Stimulated activated naive B cell treated with anti-CD40 and anti-IgM and Interleukin-4, amounts not matched to agents 10 μg/mL and 1 μg/mL and 100 μg/mL, for 72 hours (primary cell): ENCODE data around the gene NCR3LG1.

Experiments used
- ATAC-seq, 2 donors: fragments of 150-1000 bp; cut with Tn5 transposase; replicated peaks; 2 replicates each; pipeline ENCODE4 v1.10.0; 2021; ENCODE audit warnings: moderate library complexity in 1 of 2
- DNase-seq: peaks from one replicate; pipeline ENCODE4 v3.0.0; 2021
- H3K27ac Mint-ChIP-seq: one replicate; pipeline ENCODE4 v1.8.0; 2022; ENCODE audit warnings: mild to moderate bottlenecking, mixed read lengths
- H3K27me3 Mint-ChIP-seq, 2 donors: one replicate each; pipeline ENCODE4 v1.8.0; 2022; ENCODE audit warnings: mixed read lengths in 2 of 2
- H3K36me3 Mint-ChIP-seq, 2 donors: one replicate each; pipeline ENCODE4 v1.8.0; 2022; ENCODE audit warnings: mixed read lengths in 2 of 2, mild to moderate bottlenecking in 1 of 2
- H3K4me1 Mint-ChIP-seq, 2 donors: one replicate each; pipeline ENCODE4 v1.8.0; 2022; ENCODE audit warnings: mixed read lengths in 2 of 2, mild to moderate bottlenecking in 1 of 2
- H3K4me3 Mint-ChIP-seq, 2 donors: one replicate each; pipeline ENCODE4 v1.8.0; 2022; ENCODE audit warnings: mild to moderate bottlenecking in 2 of 2, mixed read lengths in 2 of 2, moderate library complexity in 1 of 2
- H3K9me3 Mint-ChIP-seq, 2 donors: one replicate each; pipeline ENCODE4 v1.8.0; 2022; ENCODE audit warnings: mixed read lengths in 2 of 2, mild to moderate bottlenecking in 1 of 2

The NCR3LG1 gene

GRCh38 chr11:17392872-17393271 lies 41.3 kb downstream of the NCR3LG1 start:
- no peak for DNase-seq
- peaks cover 6 to 21% of the 10 kb centered on the region in 2 donors for H3K27me3 Mint-ChIP-seq

GRCh38 chr11:17393472-17393871 lies 41.9 kb downstream of the NCR3LG1 start:
- no peak overlapping the region for H3K27ac Mint-ChIP-seq
- H3K4me1 Mint-ChIP-seq = peaks cover 17 to 33% of the 10 kb centered on the region in 2 donors
- peaks cover 5 to 22% of the 10 kb centered on the region in 2 donors for H3K27me3 Mint-ChIP-seq
- no peak overlapping the region for H3K4me3 Mint-ChIP-seq
- H3K36me3 Mint-ChIP-seq = no peaks in the 10 kb centered on the region
- no peaks in the 10 kb centered on the region for H3K9me3 Mint-ChIP-seq
- ATAC-seq = no peak
- no peak for DNase-seq

More at GRCh38 chr11:17392872-17393271, 41.3 kb downstream of the NCR3LG1 start:
- Mint-ChIP-seq H3K9me3 (no peaks in the 10 kb centered on the region), H3K36me3 (no peaks in the 10 kb centered on the region), H3K4me1 (peaks cover 18 to 39% of the 10 kb centered on the region in 2 donors), H3K4me3 (no peak overlapping the region), H3K27ac (no peak overlapping the region)
- no peak for ATAC-seq

GRCh38 chr11:17394743-17395390 lies 43.3 kb downstream of the NCR3LG1 start:
- Mint-ChIP-seq H3K4me3 (no peak overlapping the region), H3K27me3 (peaks cover 0 to 17% of the 10 kb centered on the region in 2 donors), H3K27ac (no peak overlapping the region), H3K9me3 (no peaks in the 10 kb centered on the region), H3K36me3 (no peaks in the 10 kb centered on the region), H3K4me1 (peaks cover 16 to 25% of the 10 kb centered on the region in 2 donors)
- DNase-seq (no peak), ATAC-seq (no peak)

- Mint-ChIP-seq H3K27ac (no peak overlapping the region), H3K9me3 (no peaks in the 10 kb centered on the region), H3K27me3 (peaks cover 0 to 11% of the 10 kb centered on the region in 2 donors), H3K4me3 (no peak overlapping the region), H3K36me3 (no peaks in the 10 kb centered on the region), H3K4me1 (peaks cover 15 to 26% of the 10 kb centered on the region in 2 donors)
- DNase-seq = no peak
- no peak for ATAC-seq
These were observed 44.0 kb downstream of the NCR3LG1 start for GRCh38 chr11:17395554-17395961.

DNA sequence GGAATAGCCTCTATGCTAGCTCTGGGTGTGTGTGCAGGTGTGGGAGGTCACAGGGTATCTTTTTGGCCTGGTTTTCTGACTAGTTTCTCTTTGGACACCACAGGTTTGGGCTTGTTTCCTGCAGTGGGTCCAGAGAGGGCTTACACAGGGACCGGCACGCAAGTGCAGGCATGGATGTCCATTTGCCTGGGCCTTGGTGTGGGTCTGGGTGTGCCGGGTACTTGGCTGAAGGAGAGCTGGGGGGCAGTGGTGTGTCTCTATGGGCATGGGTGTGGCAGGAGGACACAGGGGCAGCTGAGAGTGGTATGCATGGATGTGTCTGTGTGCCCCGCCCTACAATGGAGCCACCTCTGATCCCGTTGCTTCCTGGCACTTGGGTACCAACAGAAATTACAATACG lies 44.4 kb downstream of the NCR3LG1 start:
- H3K4me3 Mint-ChIP-seq = no peak overlapping the region
- H3K27me3 Mint-ChIP-seq = peaks cover 0 to 10% of the 10 kb centered on the region in 2 donors
- H3K9me3 Mint-ChIP-seq = no peaks in the 10 kb centered on the region
- no peak for ATAC-seq
- peaks cover 19 to 28% of the 10 kb centered on the region in 2 donors for H3K4me1 Mint-ChIP-seq
- no peaks in the 10 kb centered on the region for H3K36me3 Mint-ChIP-seq
- H3K27ac Mint-ChIP-seq = no peak overlapping the region
- no peak for DNase-seq

DNA sequence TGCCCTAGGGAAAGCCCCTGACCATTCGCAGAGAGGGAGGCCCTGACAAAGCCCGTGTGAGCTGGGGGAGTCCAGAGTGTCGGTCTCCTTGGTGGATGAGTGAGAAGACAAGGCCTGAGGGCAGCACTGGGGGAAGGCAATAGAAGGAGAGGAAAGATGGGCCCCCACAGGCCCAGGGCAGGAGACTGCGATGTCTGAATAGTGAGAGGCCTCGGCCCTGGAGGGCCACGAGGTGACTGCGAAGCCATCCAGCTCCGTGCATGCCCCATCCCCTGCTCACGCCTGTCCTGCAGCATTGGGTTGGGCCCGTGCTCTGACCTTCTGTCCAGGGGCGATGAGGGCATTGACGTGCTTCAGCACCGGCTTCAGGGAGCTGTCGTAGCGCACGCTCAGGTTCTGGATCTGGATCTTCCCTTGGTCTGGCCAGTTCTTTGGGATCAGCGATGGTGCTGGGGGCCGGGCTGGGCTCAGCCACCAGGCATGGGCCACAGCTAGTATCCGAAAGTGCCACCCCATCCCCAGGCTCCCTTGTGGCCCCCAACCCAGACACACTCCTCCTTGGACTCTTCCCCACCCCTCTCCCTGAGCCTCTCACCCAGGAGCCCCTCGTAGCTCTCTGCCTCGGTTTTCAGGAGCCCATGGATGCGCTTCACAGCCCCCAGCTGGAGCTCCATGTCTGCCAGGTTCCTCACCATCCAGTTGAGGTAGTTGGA lies 45.2 kb downstream of the NCR3LG1 start:
- Mint-ChIP-seq H3K27me3 (peaks cover 0 to 6% of the 10 kb centered on the region in 2 donors), H3K4me1 (peaks cover 15 to 26% of the 10 kb centered on the region in 2 donors), H3K27ac (peak overlapping the region; percentile 0), H3K36me3 (no peaks in the 10 kb centered on the region), H3K9me3 (no peaks in the 10 kb centered on the region), H3K4me3 (no peak overlapping the region)
- ATAC-seq (no peak), DNase-seq (no peak)

DNA sequence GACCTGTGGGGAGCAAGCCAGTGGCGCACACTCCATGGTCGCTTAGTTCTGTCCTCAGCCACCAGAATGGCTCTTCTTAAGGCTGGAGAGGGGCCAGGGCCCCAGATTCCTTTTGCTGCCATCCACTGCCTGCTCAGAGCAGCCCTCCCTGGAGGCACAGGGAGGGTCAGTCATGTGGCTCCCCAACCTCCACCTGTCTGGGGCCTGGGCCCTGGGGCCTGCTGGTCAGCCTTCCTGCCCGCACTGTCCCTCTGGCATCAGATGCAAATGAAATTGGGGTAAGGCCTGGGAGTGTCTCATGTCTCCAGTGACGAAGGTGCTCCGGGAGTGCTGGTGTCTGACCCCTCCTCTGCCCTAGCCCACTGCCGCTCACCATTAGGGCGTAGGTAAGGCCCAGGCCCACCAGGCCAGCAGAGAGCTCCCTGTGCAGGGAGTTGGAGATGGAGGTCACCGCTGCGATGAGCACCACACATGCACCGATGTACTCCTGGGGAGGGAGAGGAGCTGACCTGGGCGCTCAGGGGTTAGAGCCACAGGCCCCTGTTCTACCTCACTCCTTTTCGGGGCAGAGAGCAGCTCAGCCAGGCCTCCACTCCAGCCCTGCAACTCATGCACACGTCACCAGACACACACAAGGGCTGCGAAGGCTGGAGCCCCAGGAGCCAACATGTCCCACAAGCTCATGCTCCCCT lies 45.9 kb downstream of the NCR3LG1 start:
- H3K27ac Mint-ChIP-seq = no peak overlapping the region
- H3K36me3 Mint-ChIP-seq = no peaks in the 10 kb centered on the region
- peaks cover 0 to 6% of the 10 kb centered on the region in 2 donors for H3K27me3 Mint-ChIP-seq
- no peak overlapping the region for H3K4me3 Mint-ChIP-seq
- peaks cover 13 to 23% of the 10 kb centered on the region in 2 donors for H3K4me1 Mint-ChIP-seq
- ATAC-seq (no peak), DNase-seq (no peak)
- no peaks in the 10 kb centered on the region for H3K9me3 Mint-ChIP-seq

- H3K27me3 Mint-ChIP-seq = peaks cover 0 to 6% of the 10 kb centered on the region in 2 donors
- DNase-seq (no peak), ATAC-seq (no peak)
- no peak overlapping the region for H3K4me3 Mint-ChIP-seq
- H3K4me1 Mint-ChIP-seq = peaks cover 13 to 23% of the 10 kb centered on the region in 2 donors
- no peaks in the 10 kb centered on the region for H3K36me3 Mint-ChIP-seq
- H3K27ac Mint-ChIP-seq = no peak overlapping the region
- no peaks in the 10 kb centered on the region for H3K9me3 Mint-ChIP-seq
These were observed 47.6 kb downstream of the NCR3LG1 start for GRCh38 chr11:17399236-17399635.

DNA sequence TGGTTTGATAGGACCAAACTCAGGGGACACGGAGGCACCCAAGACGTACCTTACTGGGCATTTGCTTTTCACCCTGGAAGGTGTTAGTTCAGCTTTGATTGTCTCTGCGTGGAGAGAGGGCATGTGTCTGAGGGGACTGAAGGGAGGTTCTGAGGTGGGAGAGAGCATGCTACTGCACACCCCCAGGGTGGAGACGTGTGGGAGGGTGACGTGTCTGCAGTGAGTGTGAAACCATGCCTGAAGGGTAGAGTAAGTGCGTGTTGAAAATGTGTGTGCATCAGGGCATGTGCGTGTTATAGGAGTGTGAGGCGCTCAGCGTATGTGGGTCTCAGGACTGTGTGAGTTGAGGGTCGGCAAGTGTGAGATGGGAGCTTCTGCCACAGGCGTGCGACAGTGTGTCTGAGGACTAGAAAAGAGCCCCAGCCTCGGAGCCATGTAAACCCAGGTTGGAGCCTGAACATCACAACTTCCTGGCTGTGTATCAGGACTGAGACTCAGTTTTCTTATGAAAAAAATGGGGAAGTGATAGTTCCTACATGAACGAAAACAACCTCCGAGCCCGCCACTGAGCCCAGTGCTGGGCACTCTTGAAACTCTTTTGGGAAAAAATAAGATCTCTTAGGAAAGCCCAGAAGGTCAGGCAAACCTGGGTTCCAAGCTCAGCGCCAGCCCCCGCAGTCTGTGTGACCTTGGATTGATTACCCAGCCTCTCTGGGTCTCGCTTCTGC lies 48.6 kb downstream of the NCR3LG1 start:
- peaks cover 13 to 23% of the 10 kb centered on the region in 2 donors for H3K4me1 Mint-ChIP-seq
- ATAC-seq = peak; percentile 80 to 83
- no peaks in the 10 kb centered on the region for H3K36me3 Mint-ChIP-seq
- peaks cover 0 to 6% of the 10 kb centered on the region in 2 donors for H3K27me3 Mint-ChIP-seq
- H3K27ac Mint-ChIP-seq = peak overlapping the region; percentile 76
- peak; percentile 52 for DNase-seq
- H3K9me3 Mint-ChIP-seq = no peaks in the 10 kb centered on the region
- peak overlapping the region; percentile 1 for H3K4me3 Mint-ChIP-seq

GRCh38 chr11:17401316-17401715 lies 49.7 kb downstream of the NCR3LG1 start:
- peaks cover 0 to 6% of the 10 kb centered on the region in 2 donors for H3K27me3 Mint-ChIP-seq
- DNase-seq (no peak), ATAC-seq (no peak)
- H3K36me3 Mint-ChIP-seq = no peaks in the 10 kb centered on the region
- peak overlapping the region; percentile 74 for H3K27ac Mint-ChIP-seq
- no peaks in the 10 kb centered on the region for H3K9me3 Mint-ChIP-seq
- H3K4me1 Mint-ChIP-seq = peaks cover 15 to 28% of the 10 kb centered on the region in 2 donors
- no peak overlapping the region for H3K4me3 Mint-ChIP-seq

DNA sequence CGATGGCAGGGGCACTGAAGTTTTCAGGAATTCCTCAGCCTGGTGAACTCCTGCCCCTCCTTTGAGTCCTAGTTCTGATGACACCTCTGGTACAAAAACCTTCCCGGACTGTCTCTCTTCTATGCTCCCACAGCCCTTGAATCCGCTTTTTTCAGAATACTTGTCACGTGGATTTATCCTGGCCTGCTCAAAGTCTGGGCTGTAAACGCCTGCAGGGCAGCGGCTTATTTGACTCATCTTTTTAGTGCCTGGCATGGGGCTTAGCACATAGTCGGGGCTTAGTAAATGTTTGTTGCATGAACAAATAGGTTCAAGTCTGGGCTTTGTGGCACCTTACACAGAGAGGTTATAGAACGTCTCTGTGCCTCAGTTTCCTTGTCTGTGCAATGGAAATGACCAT lies 50.2 kb downstream of the NCR3LG1 start:
- ATAC-seq = no peak
- Mint-ChIP-seq H3K36me3 (no peaks in the 10 kb centered on the region), H3K9me3 (no peaks in the 10 kb centered on the region), H3K27me3 (peaks cover 0 to 6% of the 10 kb centered on the region in 2 donors), H3K27ac (no peak overlapping the region), H3K4me1 (peaks cover 15 to 28% of the 10 kb centered on the region in 2 donors), H3K4me3 (no peak overlapping the region)
- DNase-seq = no peak

- Mint-ChIP-seq H3K4me1 (peaks cover 16 to 28% of the 10 kb centered on the region in 2 donors), H3K4me3 (no peak overlapping the region), H3K9me3 (no peaks in the 10 kb centered on the region), H3K36me3 (no peaks in the 10 kb centered on the region), H3K27ac (no peak overlapping the region), H3K27me3 (peaks cover 5 to 6% of the 10 kb centered on the region in 2 donors)
- DNase-seq (no peak), ATAC-seq (no peak)
These were observed 50.9 kb downstream of the NCR3LG1 start for GRCh38 chr11:17402486-17402885.

DNA sequence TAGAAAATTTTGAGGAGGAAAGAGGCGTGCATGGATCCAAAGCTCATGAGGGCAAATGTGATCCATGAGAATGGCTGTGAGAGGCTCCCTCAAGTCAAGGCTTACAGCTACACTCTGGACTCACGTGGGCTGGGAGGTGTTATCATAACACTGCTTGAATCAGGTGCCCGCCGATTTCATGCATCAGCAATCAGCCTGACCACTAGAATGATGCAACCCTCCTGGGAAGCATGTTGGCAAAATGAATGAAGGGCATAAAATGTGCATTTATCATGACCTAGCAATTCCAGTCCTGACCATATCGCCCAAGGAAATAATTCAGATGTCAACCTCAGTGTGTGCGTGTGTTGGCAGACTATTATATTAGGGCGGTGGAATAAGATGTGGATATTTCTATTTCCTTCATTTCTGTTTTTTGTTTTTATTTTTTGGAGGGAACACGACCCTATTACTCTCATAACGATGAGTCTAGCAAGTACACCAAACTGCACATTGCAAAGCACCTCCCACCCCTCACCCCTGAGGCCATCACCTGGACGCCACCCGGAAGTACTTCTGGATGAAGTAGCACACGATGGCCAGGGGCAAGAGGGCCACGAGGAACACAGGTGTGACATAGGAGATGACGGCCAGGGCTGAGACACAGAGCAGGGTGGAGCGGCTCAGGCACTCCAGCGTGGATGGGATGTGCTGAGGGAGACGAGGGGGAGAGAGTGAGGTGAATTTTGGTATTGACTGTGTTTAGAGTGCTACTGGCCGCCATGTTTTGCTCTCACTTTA lies 52.6 kb downstream of the NCR3LG1 start:
- ATAC-seq = no peak
- Mint-ChIP-seq H3K4me1 (peaks cover 16 to 28% of the 10 kb centered on the region in 2 donors), H3K36me3 (no peaks in the 10 kb centered on the region), H3K9me3 (no peaks in the 10 kb centered on the region), H3K27me3 (peaks cover 0 to 5% of the 10 kb centered on the region in 2 donors), H3K27ac (no peak overlapping the region), H3K4me3 (no peak overlapping the region)
- DNase-seq = no peak
